RWPE2 (cell line): ENCODE data around the gene FMC1.

Experiments used
- ATAC-seq: fragments of 200-7000 bp; cut with Tn5 transposase; 3 replicates; pipeline ENCODE4 v1.9.1; 2021; ENCODE audit warnings: low read depth
- DNase-seq: peaks from one replicate; pipeline ENCODE4 v3.0.0-alpha.2; 2020; ENCODE audit warnings: low spot score
- H3K27ac ChIP-seq: fragments of 450-650 bp; 2 replicates; pipeline ENCODE4 v1.5.1; 2017; ENCODE audit warnings: mild to moderate bottlenecking; ENCODE audit not compliant: poor library complexity, severe bottlenecking
- H3K27me3 ChIP-seq: fragments of 250-450 bp; sonication (Bioruptor Pico); 2 replicates; pipeline ENCODE4 v1.5.1; 2021; ENCODE audit warnings: mild to moderate bottlenecking, moderate library complexity; ENCODE audit not compliant: insufficient read depth, poor library complexity, severe bottlenecking
- H3K36me3 ChIP-seq: fragments of 250-450 bp; sonication (Bioruptor Pico); 2 replicates; pipeline ENCODE4 v1.5.1; 2020; ENCODE audit warnings: low read depth, mild to moderate bottlenecking, moderate library complexity
- H3K4me1 ChIP-seq: fragments of 250-450 bp; sonication (Bioruptor Pico); 2 replicates; pipeline ENCODE4 v1.5.1; 2021; ENCODE audit warnings: mild to moderate bottlenecking, moderate library complexity; ENCODE audit not compliant: insufficient read depth, poor library complexity, severe bottlenecking
- H3K4me3 ChIP-seq: fragments of 250-450 bp; sonication (Bioruptor Pico); 2 replicates; pipeline ENCODE4 v1.5.1; 2021; ENCODE audit warnings: mild to moderate bottlenecking, moderate library complexity; ENCODE audit not compliant: severe bottlenecking
- H3K9me3 ChIP-seq: fragments of 250-450 bp; sonication (Bioruptor Pico); 2 replicates; pipeline ENCODE4 v1.5.1; 2021; ENCODE audit warnings: mild to moderate bottlenecking, moderate library complexity; ENCODE audit not compliant: severe bottlenecking
- TF ChIP-seq, protein P1 (sequence below): fragments of 450-650 bp; IDR thresholded peaks from one replicate; pipeline ENCODE4 v1.5.1; 2017; ENCODE audit warnings: mild to moderate bottlenecking, moderate library complexity; ENCODE audit not compliant: poor library complexity, severe bottlenecking

FMC1 gene

DNA sequence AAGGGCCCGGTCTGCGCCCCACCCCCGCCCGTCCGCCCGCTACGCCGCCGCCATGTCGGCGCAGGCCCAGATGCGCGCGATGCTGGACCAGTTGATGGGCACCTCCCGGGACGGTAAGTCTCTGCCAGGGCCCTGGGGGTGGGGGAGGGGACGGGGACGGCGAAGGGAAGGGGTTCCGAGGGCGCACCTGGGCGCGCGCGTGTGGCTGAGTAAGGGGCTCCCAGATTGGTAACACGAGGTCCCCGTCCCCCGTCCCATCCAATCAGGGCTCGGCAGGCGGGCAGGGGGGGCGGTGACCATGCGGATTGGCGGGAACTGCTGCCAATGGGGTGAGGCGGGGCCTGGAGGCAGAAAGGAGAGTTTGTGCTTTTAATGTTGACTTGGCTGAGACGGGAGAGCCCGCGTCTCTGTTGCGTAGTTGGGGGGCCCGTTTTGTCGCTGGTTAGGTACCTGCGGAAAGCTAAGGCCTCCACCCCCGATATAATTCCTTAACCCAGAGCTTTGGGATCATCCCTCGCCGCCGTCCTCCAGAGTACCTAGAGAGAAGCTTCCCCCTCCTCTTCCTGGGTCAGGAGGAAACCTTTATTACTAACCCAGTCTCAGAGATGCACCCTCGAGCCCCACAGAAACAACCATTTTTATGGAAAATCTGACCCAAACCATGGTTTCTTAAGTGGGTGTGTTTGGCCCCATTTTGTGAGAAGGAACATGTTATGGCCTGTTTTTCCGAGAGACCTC is 19.2 kb downstream of the FMC1 start:
- peak overlapping the region; percentile 89 for H3K27ac ChIP-seq
- peaks cover 20% of the 10 kb centered on the region for H3K4me1 ChIP-seq
- peaks cover 33% of the 10 kb centered on the region for H3K36me3 ChIP-seq
- DNase-seq (peak; percentile 97), ATAC-seq (peak; percentile 82)
- peak overlapping the region; percentile 64 for H3K4me3 ChIP-seq
- TF ChIP-seq, protein P1, sequence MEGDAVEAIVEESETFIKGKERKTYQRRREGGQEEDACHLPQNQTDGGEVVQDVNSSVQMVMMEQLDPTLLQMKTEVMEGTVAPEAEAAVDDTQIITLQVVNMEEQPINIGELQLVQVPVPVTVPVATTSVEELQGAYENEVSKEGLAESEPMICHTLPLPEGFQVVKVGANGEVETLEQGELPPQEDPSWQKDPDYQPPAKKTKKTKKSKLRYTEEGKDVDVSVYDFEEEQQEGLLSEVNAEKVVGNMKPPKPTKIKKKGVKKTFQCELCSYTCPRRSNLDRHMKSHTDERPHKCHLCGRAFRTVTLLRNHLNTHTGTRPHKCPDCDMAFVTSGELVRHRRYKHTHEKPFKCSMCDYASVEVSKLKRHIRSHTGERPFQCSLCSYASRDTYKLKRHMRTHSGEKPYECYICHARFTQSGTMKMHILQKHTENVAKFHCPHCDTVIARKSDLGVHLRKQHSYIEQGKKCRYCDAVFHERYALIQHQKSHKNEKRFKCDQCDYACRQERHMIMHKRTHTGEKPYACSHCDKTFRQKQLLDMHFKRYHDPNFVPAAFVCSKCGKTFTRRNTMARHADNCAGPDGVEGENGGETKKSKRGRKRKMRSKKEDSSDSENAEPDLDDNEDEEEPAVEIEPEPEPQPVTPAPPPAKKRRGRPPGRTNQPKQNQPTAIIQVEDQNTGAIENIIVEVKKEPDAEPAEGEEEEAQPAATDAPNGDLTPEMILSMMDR, result no peak
- peaks cover 2% of the 10 kb centered on the region for H3K9me3 ChIP-seq
- no peaks in the 10 kb centered on the region for H3K27me3 ChIP-seq

DNA sequence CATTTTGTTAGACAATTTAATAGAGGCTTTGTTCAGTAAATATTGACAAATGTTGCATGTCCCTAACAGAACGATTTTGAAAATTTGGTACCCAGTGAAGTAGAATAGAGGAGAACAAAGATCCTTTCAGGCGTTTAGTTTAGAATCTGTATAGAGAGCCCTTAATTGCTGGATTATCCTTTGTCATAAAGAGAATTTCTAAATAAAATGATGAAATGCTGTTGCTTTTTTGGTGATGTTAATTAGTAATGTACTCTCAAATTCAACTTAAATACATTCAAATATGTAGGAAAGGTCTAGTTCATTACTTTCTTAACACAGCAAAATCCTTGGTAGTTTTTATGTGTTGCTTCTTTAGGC is 19.8 kb downstream of the FMC1 start:
- peaks cover 2% of the 10 kb centered on the region for H3K9me3 ChIP-seq
- TF ChIP-seq, protein P1, result no peak
- peaks cover 26% of the 10 kb centered on the region for H3K4me1 ChIP-seq
- DNase-seq (no peak), ATAC-seq (no peak)
- peak overlapping the region; percentile 89 for H3K27ac ChIP-seq
- no peaks in the 10 kb centered on the region for H3K27me3 ChIP-seq
- peaks cover 39% of the 10 kb centered on the region for H3K36me3 ChIP-seq
- peak overlapping the region; percentile 64 for H3K4me3 ChIP-seq

DNA sequence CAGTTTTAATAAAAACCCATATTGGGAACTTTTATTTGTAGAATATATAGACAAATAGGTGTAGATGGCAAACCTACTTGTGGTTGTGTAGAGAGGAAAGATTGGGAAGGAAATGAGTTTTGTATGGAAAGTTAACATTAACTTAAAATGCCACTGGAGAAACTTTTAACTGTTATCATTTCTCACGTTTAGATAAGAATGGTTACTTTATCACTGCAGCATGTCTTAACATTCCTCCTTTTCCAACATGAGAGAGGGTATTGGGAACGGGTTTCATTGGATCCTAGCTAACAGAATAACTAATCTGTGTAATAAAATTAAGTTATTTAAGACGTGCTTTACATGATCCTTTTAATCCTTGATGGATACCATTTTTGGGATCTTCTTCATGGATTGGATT is 20.4 kb downstream of the FMC1 start:
- peak overlapping the region; percentile 89 for H3K27ac ChIP-seq

DNA sequence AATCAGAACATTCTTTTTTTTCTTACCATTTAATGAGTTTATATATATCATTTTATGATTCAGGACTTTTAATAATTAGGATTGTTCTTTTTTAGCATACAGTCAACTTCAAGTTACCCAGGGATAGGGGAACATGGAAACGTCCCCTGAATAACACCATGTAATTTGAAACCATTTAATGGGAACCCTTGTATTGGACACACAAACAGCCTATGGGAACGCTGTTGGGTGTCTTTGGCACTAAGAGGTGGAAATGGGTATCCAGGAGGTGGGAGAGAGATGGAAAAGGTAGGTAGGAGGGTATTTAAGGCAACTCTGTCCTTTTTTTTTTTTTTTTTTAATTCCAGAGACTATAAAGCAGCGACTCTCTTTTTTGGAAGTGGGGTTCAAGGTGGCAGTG is 21.2 kb downstream of the FMC1 start:
- Histone ChIP-seq H3K4me3 (peak overlapping the region; percentile 64), H3K27me3 (no peaks in the 10 kb centered on the region), H3K27ac (peak overlapping the region; percentile 89), H3K36me3 (peaks cover 50% of the 10 kb centered on the region), H3K4me1 (peaks cover 32% of the 10 kb centered on the region), H3K9me3 (peaks cover 2% of the 10 kb centered on the region)
- ATAC-seq (no peak), DNase-seq (no peak)
- TF ChIP-seq, protein P1, result no peak

More for the DNA sequence above, 20.4 kb downstream of the FMC1 start:
- ATAC-seq (no peak), DNase-seq (no peak)
- Histone ChIP-seq H3K9me3 (peaks cover 2% of the 10 kb centered on the region), H3K4me1 (peaks cover 32% of the 10 kb centered on the region), H3K4me3 (peak overlapping the region; percentile 64), H3K36me3 (peaks cover 45% of the 10 kb centered on the region), H3K27me3 (no peaks in the 10 kb centered on the region)
- TF ChIP-seq, protein P1, result no peak

DNA sequence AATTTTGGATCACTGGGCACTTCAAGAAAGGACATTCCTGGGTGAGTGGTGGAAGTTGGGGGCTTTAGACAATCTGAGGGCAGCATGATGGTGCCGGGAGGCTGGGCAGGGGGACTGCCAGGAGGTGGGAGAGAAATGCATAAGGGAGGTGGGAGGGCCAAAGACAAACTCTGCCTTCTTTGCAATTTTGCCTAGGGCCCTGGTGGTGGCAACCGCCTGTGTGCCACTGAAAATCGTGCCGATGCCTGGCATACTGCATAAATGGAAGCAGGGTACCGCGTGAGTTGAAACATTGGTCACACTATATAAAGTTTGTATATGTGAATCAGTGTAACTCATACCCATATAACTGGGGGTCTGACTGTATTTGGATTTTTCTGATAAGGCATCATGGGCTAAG is 21.8 kb downstream of the FMC1 start:
- no peak for ATAC-seq
- Histone ChIP-seq H3K36me3 (peaks cover 56% of the 10 kb centered on the region), H3K27ac (no peak overlapping the region), H3K9me3 (peaks cover 2% of the 10 kb centered on the region), H3K4me3 (no peak overlapping the region), H3K27me3 (no peaks in the 10 kb centered on the region), H3K4me1 (peaks cover 33% of the 10 kb centered on the region)
- no peak for DNase-seq
- TF ChIP-seq, protein P1, result no peak
